NCI-H345 treated with DMSO at 0.1 percent for 48 hours (cell line): Measurements from ENCODE around the gene DTYMK.

Experiments
- DNase-seq: peaks from one replicate; lab custom pipeline; 2025; ENCODE audit not compliant: unreplicated experiment; lab: John Stamatoyannopoulos, UW

Gene DTYMK

GRCh38 chr2:241708879-241709278, 22.3 kb upstream of the DTYMK start:
- no peak for DNase-seq

- DNase-seq = no peak
Measured at GRCh38 chr2:241706537-241706936, 19.9 kb upstream of the DTYMK start.

DNA sequence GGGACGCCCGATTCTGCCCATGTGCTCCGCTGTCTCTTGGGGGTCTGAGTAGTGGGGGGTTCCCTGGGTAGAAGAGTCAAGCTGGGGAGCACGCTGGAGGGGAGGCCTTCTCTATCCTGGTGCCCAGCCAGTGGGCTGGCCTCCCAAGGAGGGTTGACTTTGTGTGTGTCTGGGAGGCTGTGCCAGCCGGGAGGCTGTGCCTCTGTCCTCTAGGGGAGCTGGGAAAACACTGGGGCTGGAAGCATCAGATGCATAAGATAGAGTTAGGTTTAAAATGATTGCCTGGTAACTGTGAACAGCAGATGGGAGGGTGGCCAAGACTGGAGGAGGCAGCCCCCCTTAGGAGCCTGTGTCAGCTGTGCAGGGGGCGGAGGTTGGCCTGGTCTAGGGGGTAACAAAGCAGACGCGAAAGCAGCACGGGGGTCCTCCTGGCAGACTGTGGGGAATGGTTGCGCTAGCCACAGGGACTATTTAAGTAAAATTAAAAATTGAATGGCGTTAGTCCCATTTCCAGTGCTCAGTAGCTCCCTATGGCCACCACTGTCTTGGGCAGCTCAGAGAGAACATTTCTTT, 16.5 kb upstream of the DTYMK start:
- peak; percentile 9 for DNase-seq

DNA sequence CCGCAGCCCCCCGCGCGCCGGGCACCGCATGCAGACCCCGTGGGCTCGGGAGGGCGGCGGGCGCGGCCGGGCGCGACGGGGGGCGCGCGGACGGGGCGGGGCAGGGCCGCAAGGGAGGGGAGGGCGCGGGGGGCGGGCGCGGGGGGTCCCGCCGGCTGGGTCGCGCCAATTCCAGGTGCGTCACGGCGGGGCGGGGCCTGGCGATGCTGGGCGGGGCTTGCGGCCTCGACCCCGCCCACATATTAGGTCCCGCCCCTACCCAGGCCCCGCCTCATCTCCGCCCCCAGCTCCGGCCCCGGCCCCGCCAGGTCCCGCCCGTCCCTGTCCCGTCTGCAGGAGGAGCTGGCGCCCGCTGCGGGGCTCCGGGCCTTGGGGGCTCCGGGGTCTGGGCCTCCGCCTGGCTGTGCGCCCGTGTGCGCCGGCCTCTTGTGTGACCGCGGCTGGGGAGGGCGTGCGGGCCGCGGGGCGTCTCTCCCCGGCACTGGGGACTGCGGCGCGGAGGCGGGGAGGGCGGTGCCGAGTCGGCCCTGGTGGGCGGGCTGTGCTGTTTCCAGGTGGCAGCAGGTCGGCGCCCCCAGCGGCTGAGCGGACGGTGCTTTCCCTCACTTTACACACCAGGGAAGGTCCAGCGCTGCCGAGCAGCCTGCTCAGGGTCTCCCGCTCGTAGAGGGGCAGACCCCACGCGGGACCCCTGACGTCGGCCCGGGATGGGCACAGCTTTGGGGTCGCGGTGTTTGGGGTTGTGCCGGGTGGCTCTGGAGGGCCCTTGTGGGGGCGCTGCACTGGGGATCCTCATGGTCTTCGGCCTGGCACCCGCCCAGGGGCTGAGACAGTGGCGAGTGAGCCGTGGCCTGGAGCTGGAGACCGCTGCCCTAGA, 15.8 kb upstream of the DTYMK start:
- DNase-seq = peak; percentile 78

- peak; percentile 79 for DNase-seq
Measured at GRCh38 chr2:241701399-241702154, 15.0 kb upstream of the DTYMK start, which contains the start of gene ING5. Gene ING5, plus strand, starts transcription at chr2:241702039. Its CDS starts 27 bp downstream, at chr2:241702066.

DNA sequence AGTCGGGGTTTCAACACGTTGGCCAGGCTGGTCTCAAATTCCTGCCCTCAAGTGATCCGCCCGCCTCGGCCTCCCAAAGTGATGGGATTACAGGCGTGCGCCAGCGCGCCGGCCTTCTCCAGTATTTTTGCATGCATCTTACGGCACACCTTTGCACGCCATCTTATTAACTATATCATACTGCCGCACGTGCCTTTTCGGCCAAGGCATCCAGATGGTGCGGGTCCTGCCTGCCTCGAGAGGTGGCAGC, 14.5 kb upstream of the DTYMK start:
- peak; percentile 75 for DNase-seq

- DNase-seq = no peak
Measured at GRCh38 chr2:241695651-241696050, 9.0 kb upstream of the DTYMK start.

DNA sequence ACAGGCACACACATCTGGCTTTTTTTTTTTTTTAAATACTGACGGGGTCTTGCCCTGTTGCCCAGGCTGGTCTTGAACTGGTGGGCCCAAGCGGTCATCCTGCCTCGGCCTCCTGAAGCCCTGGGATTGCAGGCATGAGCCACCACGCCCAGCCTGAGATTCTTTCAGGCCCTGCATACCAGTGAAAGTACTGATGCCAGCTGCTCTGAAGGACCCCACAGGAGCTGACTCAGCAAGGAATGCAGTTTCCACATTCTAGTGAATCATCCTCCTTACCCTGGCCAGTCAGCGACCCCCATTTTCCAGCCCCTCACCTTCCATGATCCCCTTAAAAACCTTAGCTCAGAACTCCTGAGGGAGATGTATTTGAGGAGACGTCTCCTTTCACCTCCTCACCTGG, 5.8 kb upstream of the DTYMK start:
- DNase-seq = no peak

GRCh38 chr2:241690202-241690717, 3.6 kb upstream of the DTYMK start:
- DNase-seq = no peak

GRCh38 chr2:241689306-241689705, 2.7 kb upstream of the DTYMK start:
- no peak for DNase-seq

- no peak for DNase-seq
Measured at GRCh38 chr2:241686324-241686649, 328 bp downstream of the DTYMK start.

GRCh38 chr2:241680827-241681599, 5.6 kb downstream of the DTYMK start:
- DNase-seq = no peak

- no peak for DNase-seq
Measured at GRCh38 chr2:241680044-241680443, 6.6 kb downstream of the DTYMK start.

DNA sequence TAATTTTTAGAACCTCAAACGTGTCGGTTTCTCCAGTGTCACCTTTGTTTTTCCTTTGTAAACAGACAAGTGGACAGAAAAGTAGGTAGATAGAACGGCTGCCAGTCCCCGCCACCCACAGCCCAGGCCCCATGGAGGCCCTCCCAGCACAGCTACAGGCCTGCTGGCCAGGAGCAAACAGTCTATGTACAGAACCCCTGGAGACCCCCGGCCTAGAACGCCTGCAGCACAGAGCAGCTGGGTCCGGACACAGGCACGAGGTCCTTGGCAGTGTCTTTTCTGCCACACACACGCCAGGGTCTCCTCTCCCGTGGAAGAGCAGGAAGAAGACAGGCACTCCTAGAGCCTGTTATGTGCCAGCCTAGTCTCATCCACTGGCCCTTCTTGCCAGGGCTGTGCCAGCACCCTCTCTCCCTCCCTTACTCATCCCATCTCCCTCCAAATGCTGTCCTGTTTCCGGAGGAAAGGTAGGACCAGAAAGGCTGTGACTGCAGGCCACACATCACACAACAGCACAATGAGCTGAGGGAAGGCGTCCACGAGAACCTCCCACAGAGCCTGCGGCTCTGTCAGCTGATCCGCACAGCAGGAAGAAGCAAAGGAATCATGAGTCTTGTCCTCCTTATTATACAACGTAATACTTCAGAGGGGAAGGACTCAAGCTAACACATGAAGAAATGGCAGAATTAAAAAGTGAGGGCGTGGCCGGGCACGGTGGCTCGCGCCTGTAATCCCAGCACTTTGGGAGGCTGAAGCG, 7.7 kb downstream of the DTYMK start:
- DNase-seq = no peak

DNA sequence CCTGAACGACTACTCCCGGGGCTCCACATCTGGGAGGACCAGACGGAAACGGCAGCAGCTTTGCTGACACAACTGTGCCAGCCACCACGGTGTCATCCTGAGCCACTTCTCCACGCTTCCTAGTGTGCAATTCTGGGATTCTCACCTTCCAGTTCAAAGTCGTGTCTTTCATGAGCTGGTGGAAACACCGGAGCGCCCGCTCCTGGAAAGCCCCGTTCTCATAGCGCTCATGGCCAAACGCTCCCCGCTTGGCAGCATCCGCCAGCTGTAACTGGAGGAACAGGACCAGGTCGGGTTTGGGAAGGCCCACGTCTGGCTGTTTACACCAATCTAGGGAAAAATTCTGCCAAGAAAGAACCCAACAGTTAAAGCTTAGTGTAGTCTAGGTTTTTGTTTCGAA, 8.3 kb downstream of the DTYMK start:
- no peak for DNase-seq

DNA sequence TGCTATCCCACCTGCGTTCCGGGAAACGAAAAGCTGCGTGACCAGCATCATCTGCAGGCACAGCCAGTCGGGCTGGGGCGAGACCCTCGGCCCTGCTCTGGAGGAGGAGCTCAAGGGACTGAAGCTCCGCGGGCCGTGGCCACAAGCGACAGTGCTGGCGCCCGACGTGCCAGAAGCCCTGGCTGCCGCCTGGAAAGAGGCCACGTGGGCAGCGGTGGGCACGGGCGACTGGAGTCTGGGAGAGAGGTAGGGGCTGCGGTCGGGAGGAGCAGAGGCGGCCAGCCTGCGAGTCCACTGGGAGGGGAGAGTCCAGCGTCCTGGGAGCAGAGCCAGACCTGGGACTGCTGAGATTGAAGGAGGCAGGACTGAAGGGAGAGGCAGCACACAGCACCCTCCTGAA, 9.2 kb downstream of the DTYMK start:
- no peak for DNase-seq

GRCh38 chr2:241676665-241677064, 9.9 kb downstream of the DTYMK start:
- DNase-seq = no peak

GRCh38 chr2:241675885-241676284, 10.7 kb downstream of the DTYMK start:
- DNase-seq = no peak

DNA sequence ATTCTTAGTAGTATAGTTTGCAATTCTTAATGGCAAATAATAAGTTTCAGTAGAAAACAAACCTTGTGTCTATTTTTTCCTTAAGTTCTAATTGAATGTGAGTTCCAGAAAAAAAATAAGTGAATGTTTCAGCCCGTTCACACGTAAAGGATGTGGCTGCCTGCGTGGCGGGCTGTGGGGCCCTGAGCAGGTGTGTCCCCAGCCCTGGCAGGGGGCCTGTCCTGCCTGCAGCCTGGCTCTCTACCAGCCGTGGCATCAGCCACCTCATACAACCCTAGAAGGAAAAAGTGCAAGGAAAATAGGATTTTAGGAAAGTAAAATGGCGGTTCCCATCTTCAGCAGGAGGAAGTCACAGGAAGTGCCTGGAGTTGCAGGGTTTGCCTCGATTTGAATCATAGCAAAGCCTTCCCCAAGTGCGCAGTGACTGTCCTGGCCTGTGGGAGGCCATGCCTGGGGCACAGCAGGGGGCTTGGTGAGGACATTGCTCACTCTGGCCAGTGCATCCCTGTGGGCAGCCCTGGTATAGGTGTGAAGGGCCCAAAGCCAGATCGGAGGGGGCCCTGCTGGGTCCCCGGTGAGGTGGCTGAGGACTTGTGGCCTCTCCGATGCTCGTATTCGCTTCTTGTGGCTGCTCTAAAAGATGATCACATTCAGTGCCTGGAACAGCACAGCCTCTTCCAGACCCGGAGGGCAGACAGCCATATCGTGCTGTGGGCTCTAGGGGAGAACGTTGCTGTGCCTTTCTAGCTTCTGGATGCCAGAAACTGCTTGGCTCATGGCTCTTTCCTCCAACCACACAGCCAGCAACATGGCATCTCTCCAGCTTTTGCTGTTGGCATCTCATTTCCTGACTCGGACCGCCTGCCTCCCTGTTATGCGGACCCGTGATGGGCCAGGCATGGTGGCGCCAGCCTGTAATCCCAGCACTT, 12.6 kb downstream of the DTYMK start:
- DNase-seq = no peak
